CD4-positive, alpha-beta T cell treated with Interleukin-15 for 4 hours (primary cell): Measurements from ENCODE around the gene EI24.

Source experiments
- DNase-seq: peaks from one replicate; pipeline ENCODE4 v3.0.0-alpha.2; 2020; ENCODE audit warnings: low spot score

Gene EI24

DNA sequence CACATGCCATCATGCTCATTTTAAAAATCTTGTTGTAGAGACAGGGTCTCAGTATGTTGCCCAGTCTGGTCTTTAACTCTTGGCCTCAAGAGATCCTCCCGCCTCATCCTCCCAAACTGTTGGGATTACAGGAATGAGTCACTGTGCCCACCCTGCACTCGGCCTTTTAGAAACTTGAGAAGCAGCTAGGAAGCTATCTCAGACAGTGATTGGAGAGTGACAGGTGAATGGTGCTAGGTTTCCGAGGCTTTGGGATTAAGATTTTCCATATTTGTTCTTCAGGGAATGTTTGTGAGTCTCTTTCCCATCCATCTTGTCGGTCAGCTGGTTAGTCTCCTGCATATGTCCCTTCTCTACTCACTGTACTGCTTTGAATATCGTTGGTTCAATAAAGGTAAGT lies 10.5 kb downstream of the EI24 start:
- no peak for DNase-seq

DNA sequence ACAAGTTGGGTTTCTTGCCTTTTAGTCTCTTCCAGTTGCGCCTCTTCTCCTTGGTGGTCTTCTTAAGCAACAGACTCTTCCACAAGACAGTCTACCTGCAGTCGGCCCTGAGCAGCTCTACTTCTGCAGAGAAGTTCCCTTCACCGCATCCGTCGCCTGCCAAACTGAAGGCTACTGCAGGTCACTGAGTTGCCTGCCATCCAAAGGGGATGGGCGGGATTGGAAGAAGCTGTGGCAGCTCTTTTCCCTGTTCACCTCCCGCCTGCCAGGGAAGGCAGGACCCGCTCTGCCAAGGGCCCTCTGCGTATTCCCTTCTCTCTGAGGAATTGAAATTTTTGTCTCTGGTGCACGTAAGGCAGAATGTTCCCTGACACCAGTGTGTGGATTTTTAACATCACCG lies 14.2 kb downstream of the EI24 start:
- no peak for DNase-seq

DNA sequence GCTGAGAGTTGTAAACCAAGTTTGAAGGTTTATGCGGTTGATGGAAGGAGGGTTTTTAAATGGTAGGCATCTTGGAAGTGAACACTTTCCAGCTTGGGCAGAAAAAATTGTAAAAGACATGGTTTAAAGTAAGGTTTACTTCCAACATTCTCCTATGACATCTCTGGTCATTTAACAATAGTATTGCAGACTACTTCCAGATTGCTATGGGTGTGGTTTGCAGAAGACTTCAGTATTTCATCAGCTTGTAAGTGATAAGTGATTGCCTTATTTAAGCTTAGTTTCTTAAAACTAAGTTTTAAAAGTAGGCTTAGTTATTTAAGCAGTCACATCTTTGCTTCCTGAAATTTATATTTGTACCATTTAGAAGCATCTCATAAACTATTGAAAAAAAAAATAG lies 16.2 kb downstream of the EI24 start:
- no peak for DNase-seq

DNA sequence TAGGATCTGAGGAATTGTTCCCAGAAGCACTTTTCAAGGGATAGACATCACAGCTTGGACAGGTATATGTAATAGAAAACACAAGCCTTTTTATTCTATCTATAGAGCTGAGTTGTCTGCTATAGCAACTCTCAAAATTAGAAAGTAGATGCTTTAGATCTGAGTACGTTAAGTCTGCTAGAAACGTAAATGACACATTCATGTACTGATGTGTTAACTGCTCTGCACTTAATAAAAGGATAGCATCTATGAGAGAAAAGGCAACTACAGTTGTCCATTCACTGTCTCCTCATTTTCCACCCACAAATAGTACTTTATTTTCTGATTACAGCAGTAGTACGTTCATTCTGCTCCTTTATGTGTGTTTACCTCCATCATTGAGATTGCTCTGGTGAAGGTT lies 17.3 kb downstream of the EI24 start:
- DNase-seq = no peak

DNA sequence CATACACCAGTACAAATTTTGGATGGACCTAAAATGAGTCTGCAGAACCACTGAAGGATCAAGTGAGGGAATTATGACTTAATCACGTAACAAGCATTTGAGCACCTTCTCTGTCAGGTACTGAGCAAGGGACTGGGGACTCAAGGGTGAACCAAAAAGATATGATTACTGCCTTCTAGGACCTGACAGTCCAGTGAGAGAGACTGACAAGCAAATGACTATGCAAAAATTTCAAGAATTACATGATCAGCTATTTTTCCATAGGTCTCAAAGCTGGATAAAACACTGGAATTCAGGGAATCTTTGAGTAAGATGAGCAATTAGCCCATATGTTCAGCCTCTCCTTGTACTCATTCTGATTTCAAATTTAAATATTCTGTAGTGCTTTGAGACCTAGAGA lies 18.2 kb downstream of the EI24 start:
- DNase-seq = no peak

DNA sequence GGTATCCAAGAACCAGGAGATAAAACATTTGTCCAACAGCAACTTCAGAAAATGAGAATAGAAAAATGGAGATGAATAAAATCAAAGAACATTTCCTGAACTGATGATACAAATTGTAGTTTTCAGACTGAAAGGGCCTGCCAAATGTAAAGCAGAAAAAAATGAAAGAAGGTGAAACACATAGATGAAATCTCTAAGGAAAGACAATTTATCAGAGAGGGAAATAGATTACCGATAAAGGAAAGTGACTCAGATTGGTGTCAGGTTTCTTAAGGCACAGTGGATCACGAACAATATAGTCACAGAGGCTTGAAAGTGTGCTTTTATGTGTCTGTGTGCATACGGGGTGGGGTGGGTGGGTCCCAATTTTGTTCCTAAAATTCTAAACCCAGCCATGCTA lies 19.2 kb downstream of the EI24 start:
- DNase-seq = no peak

DNA sequence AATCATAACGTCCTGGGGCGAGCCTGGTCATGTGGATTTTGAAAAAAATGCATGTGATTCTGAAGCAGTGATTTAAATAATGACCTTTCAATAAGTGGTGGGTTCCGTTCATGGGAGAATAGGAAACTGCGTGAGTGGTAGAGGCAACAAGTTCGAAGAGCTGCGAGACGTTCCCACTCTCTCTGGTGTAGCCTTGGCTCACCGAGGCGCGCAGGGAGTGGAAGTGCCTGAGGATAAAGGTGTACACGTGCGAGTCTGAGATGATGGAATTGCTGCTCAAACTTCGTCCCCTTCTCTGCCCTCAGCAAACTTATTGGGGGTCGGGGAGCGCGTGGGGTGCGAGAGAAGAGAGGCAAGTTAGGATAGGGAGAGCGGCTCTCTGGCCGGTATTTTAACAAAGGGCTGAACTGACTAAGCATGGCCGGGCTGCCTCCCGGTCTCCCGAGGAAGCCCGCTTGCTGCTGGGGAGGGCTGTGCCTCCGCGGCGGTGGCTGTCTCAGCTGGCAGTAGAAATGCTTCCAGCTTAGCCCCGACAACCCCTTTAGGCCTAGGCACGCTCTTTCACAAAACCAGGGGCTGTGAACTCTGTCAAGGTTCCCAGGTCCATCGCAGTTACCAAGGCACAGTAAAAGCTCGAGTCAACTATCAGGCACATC lies 22.5 kb downstream of the EI24 start:
- DNase-seq = peak; percentile 16

DNA sequence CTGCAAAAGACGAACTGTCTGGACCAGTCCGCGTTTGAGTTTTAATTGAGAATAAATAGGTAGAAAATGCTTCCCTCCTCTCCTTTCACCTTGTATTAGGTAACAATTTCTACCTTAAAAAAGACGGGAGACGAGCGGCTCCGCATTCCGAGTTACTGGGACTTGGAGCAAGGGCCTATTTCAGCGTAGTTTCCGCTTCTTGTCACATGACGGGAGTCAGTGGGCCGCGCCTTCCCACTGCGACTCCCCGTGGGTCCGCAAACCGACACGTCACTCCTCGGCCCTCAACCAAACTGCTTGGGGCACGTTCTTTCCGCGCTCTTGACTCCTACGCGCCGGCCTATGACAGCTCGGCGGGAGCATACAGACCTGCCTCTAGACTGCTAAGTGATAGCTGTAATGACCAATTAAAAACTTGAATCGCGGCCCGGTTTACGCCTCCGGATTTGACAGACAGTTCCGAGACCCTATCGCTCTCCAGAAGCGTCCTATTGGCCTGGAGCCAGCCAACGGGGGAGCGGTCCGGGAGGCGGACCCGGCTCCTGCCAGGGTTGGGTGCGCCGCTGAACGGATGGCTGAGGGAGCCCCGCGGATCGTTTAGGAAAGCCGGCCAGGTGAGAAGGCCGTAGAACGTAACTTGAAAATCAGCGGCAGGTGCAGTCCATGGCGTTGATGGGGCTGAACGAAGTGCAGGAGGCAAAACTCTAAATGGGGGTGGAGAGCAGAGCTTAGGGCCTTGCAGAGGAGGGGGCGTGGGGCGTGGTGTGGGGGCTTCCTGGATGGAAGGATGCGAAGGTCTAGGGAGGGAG lies 23.2 kb downstream of the EI24 start, which contains the start of gene STT3A:
Gene STT3A (plus strand): TSS at position 548 of the 809 bp plus-strand sequence. CDS start 3,064 bp downstream, outside the sequence.
- peak; percentile 99 for DNase-seq

DNA sequence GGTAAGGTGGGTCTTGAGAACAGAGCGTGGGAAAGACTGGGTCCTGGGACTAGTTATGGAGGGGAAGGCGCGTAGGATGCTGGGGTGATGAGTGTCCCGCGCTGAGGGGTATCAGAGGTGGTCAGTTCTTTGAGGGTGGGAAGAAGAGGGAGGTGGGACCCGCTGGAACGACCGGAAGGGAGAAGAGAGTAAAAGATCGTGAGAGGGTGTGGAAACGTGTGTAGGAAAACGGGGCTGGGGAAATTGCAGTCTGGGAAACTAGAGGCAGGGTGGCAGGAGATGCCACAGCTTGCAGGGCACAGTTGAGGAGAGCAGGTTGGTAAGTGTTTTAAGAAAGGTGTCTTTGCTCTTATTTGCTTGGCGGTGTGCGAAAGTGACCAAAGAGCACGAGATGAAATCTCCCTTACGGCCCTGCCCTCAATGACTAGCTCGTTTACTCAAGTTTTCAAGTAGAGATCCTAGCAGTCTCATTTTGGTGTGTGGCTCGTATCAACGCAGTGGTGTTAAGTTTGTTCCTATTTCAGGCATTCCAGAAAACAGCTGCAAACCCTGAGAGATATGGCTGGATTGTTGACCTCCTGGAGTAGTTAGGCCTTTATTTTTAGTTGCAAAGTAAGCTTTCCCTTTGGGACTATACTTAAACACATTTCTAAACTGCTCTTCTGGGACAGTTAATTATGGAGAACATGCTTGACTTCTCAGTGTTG lies 24.0 kb downstream of the EI24 start:
- DNase-seq = no peak

DNA sequence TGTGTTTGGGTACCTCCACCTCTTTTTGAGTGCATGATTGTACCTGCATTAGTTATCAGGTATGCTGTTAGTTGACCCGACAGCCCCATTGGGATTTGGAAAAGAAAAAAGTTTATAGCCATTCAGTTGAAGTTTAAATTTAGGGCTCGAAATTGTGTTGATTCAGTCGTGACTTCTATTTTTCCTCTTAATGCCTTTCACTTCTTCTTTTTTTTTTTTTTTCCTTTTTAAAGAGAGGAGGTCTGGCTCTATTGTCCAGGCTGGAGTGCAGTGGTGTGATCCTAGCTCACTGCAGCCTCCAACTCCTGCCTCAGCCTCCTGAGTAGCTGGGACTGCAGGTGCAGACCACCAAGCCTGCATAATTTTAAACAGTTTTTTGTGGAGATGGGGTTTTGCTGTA lies 25.7 kb downstream of the EI24 start:
- DNase-seq = no peak

DNA sequence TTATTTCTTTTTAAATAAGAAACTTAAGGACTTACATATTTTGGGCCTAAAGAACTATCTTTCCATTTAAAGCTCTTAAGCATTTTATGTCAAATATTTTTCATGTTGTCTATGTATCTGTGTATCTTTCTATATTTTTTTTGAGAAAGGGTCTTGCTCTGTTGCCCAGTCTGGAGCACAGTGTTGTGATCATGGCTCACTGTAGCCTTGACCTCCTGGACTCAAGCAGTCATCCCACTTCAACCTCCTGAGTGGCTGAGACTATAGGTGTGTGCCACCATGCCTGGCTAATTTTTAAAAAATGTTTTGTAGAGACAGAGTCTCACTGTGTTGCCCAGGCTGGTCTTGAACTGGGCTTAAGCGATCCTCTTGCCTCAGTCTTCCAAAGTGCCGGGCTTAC lies 31.4 kb downstream of the EI24 start:
- no peak for DNase-seq

DNA sequence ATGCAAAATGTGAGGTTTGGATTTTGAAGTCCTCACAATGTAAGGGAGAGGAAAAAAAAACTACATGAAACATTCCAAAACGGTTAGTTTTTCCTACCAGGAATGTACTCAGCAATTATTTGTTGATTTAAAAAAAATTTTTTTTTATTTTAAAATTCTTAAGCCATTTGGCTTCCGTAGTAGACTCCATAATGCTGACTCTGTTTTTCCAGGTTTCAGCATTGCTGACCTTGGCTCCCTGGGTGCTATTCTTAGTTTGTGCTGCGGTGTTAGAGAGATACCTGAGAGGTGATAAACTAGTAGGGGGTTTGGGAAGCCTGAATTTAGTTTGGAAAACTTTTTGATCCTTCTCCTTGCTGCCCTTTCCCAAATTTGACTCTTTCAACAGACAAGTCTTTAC lies 33.9 kb downstream of the EI24 start:
- DNase-seq = no peak

DNA sequence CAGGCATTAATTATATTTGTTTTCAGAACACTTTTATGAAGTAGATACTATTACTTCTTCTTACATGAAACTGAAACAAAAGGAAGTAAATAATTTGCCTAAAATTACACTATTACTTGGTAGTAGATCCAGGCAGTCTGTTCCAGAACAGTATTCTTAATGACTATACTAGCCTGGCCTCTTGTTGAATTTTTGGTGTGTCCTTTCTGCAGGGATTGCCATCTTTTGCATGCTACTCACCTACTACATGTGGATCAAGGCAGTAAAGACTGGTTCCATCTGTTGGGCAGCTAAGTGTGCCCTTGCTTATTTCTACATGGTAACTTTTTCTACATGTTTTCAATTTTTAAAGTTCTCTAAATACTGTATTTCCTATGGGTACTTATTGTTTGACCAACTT lies 36.1 kb downstream of the EI24 start:
- DNase-seq = no peak

DNA sequence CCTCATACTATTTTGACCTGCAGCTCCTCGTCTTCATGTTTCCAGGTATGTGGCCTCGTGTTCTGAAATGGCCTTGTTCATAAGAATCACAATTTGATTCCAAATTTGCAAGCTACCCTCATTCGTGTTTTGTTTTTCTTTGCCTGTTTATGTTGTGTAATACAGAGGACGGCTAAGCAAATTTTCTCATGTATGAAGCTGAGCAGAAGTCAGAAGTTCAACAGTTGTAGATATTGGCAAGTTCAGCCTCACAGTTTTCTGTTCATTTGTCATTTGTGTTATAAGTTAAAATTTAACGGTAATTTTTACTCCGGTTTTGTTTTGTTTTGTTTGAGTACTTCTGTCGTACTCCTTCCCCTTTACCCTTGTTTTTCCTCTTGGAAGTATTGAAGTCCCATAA lies 40.3 kb downstream of the EI24 start:
- DNase-seq = no peak

DNA sequence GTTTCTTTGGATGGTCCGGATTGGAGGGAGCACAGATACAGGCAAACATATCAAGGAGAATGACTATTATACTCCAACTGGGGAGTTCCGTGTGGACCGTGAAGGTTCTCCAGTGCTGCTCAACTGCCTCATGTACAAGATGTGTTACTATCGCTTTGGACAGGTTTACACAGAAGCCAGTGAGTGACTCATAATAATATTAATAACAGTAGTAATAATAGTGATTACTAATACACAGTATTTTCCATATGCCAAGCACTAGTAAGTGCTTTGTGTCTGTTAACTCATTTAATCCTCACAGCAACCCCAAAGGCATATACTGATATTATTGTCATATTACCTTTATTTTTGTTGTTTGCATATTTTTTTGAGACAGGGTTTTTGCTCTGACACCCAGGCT lies 49.1 kb downstream of the EI24 start:
- no peak for DNase-seq

DNA sequence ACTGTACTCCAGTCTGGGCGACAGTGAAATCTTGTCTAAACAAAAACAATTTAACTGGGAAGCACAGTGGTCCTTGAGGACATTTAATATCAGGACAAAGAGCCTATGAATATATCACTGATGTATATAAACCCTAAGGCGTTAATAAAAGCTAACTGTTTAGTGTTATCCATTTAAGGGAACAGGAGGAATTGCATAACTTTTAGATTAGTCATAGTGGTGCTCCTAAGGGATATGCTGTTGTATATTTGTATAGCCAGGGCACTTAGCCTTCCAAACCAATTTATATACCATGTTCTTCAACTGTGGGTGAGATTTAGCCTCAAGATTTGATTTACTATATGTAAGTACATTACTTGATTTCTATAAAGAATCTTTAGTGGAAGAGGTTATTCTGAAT lies 52.7 kb downstream of the EI24 start:
- DNase-seq = no peak

DNA sequence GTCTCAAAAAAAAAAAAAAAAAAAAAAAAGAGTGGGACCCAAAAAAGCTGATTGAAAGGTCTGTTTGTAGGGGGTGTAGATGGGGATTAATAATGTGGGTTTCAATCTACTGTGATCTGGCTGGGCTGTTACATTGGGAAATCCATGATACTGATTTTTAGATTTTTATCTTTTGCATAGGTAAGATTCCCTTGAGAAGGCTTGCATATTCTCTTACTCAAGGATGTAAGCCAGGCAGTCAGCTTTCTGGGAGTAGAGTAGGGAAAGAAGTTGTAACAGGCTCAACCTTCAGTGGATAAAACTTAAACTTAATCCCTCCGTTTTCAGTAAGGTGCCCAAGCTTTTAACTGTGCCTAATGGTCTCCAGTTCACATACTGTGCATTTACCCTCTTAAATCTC lies 53.8 kb downstream of the EI24 start:
- no peak for DNase-seq

DNA sequence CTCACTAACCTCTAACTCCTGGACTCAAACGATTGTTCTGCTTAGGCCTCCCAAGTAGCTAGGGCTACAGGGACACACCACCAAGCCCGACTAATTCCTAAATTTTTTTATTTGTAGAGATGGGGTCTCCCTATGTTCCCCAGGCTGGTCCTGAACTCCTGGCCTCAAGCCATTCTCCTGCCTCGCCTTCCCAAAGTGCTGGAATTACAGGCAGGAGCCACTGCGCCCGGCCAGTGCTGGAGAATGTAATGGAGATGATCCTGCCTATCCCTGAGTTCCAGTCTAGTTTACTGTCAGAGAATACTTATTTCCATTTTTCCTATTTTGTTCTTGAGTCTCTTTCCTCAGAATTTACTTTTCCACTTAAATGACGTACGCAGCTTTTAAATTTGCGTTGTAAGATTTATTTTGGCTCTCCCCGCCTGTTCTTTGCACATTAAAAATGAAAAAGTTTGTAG lies 55.5 kb downstream of the EI24 start, which contains the start of gene CHEK1:
Gene CHEK1 (plus strand): TSS at position 408 of the 458 bp plus-strand sequence. CDS start 1,606 bp downstream, outside the sequence.
- no peak for DNase-seq

DNA sequence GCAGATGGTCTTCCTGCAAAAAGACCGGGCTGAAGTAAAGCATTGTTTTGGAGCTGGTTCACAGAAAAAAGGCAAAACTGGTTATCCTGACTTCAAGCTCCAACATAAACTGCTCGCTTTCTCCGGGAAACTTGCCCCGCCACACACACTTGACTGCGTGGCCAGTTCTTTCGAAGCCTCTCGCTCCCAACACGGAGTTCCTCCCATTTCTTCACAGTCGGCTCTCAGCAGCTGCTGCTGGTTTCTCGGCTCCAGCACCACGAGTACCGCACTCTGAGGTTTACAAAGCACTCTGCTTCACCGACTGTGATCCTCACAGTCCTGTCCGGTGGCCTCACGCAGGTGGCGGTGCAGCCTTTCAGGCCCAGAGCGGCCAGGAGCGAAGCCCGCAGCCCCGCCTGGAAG lies 56.0 kb downstream of the EI24 start:
- no peak for DNase-seq

DNA sequence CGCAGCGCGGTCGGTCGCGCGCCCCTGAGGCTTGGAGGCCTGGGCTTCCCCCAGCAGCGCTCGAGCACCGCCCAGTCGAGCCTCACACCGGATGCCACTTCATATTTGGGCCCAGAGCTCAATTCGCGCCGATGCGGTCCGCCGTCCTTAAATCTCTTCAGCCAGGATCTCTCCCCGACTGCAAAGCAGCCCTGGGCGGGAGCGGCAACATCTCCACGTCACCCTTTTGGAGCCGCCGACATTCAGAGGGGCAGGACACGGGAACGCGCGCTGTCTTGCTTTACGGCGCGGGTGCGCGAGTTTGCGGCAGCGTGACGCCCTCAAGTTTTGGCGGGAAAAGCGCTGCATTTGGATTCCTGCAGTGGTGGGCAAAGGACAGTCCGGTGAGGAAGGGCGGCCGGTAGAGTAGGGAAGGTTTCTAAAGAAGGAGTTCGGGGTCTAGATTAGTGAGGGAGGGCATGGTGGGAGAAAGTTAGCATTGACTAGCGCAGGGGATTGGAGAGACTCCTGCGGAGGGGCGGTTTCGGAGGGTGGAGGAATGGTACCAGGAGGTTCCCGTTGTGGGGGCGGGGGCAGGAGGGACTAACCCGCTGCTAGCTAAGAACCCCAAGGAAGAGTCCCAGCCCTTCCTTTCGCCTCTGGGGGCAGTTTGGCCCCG lies 56.5 kb downstream of the EI24 start:
- peak; percentile 86 for DNase-seq

DNA sequence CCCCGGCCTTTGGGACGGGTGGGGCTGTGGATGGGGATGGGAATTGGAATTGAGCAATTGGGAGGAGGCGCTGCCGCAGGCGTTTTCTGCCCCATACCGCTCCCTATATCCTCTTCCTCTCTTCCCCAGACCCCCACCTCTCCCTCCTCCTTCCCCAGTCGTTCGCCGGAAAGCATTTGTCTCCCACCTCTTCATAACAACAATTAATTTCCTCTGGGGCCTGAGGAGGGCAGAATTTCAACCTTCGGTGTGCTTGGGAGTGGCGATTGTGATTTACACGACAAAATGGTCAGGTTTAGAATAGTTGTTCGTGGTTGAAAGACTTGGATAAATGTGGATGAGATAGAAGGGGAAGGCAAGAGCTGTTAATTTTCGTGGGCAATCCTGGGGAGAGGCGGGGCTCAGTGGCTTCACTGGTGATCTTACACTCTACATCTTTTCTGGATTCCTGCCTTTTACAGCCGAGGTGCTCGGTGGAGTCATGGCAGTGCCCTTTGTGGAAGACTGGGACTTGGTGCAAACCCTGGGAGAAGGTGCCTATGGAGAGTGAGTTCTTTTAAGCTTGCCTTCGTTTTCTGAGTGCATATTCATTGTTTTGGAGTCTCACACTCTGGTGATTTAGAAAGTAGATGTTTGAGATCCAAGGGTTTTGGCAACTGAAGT lies 57.1 kb downstream of the EI24 start:
- peak; percentile 38 for DNase-seq
